Neural cell (in vitro differentiated cells): ENCODE measurements around the gene PRKCD. TPM values are rescaled to one million over a fixed set of nuclear protein-coding genes. Genes with fewer than 3 reads are reported as not detected.

Source experiments
- H2AFZ ChIP-seq: fragments of 200-600, 300-800 bp; sonication (generic), shearing (Covaris generic); 2 replicates; pipeline ENCODE4 v1.6.0; 2014; ENCODE audit warnings: low read depth, mild to moderate bottlenecking, antibody characterized with exemption, low read length, moderate library complexity
- H3F3A ChIP-seq: fragments of 200-600 bp; shearing (Covaris generic); 2 replicates; pipeline ENCODE4 v1.6.1; 2016; ENCODE audit warnings: mild to moderate bottlenecking, moderate library complexity, mixed read lengths, antibody characterized with exemption, low read length; ENCODE audit not compliant: insufficient read depth, poor library complexity, severe bottlenecking
- H3K27ac ChIP-seq: fragments of 200-600, 300-800 bp; sonication (generic), shearing (Covaris generic); 2 replicates; pipeline ENCODE4 v1.5.1; 2014; ENCODE audit warnings: mild to moderate bottlenecking, low read length, moderate library complexity
- H3K27me3 ChIP-seq: fragments of 300-800, 200-600 bp; sonication (generic), shearing (Covaris generic); 2 replicates; pipeline ENCODE4 v1.6.0; 2014; ENCODE audit warnings: mild to moderate bottlenecking, low read depth, low read length, moderate library complexity; ENCODE audit not compliant: insufficient read depth
- H3K36me3 ChIP-seq: fragments of 300-800, 200-600 bp; sonication (generic), shearing (Covaris generic); 2 replicates; pipeline ENCODE4 v1.5.1; 2014; ENCODE audit warnings: mild to moderate bottlenecking, antibody characterized with exemption, low read length, moderate library complexity; ENCODE audit not compliant: insufficient read depth
- H3K4me2 ChIP-seq: fragments of 300-800, 200-600 bp; sonication (generic), shearing (Covaris generic); 2 replicates; pipeline ENCODE4 v1.6.0; 2014; ENCODE audit warnings: mild to moderate bottlenecking, low read length
- H3K4me3 ChIP-seq: fragments of 300-800, 200-600 bp; sonication (generic), shearing (Covaris generic); 2 replicates; pipeline ENCODE4 v1.5.1; 2014; ENCODE audit warnings: mild to moderate bottlenecking, low read length, moderate library complexity
- H3K79me2 ChIP-seq: fragments of 200-600 bp; shearing (Covaris generic); replicated peaks from 2 replicates; pipeline ENCODE4 v1.6.0; 2014; ENCODE audit warnings: mild to moderate bottlenecking, low read length, moderate library complexity; ENCODE audit not compliant: insufficient read depth
- H3K9ac ChIP-seq: fragments of 300-800, 200-600 bp; sonication (generic), shearing (Covaris generic); 2 replicates; pipeline ENCODE4 v1.6.1; 2016; ENCODE audit warnings: mild to moderate bottlenecking, low read length, mixed read lengths
- H3K9me2 ChIP-seq: fragments of 200-600 bp; shearing (Covaris generic); 2 replicates; pipeline ENCODE4 v1.6.1; 2016; ENCODE audit warnings: mild to moderate bottlenecking, low read length, mixed read lengths; ENCODE audit not compliant: insufficient read depth
- H3K9me3 ChIP-seq: fragments of 200-600, 300-800 bp; sonication (generic), shearing (Covaris generic); 2 replicates; pipeline ENCODE4 v1.6.1; 2016; ENCODE audit warnings: mild to moderate bottlenecking, mixed run types, low read length, moderate library complexity, mixed read lengths
- H4K20me1 ChIP-seq: fragments of 200-600 bp; shearing (Covaris generic); 2 replicates; pipeline ENCODE4 v1.6.1; 2016; ENCODE audit warnings: mild to moderate bottlenecking, mixed run types; ENCODE audit not compliant: insufficient read depth
- EP300 ChIP-seq: fragments of 450-650 bp; conservative IDR thresholded peaks from 2 replicates; pipeline ENCODE4 v1.6.1; 2014; ENCODE audit warnings: antibody characterized with exemption, mild to moderate bottlenecking, moderate library complexity; ENCODE audit not compliant: poor library complexity, severe bottlenecking
- EZH2 ChIP-seq: fragments of 200-600, 300-800 bp; shearing (Covaris generic), sonication (generic); IDR thresholded peaks from 2 replicates; pipeline ENCODE4 v1.6.1; 2014; ENCODE audit warnings: antibody characterized with exemption, low read length, borderline replicate concordance, mild to moderate bottlenecking; ENCODE audit not compliant: insufficient read depth, poor library complexity, severe bottlenecking
- MXI1 ChIP-seq: fragments of 450-650 bp; conservative IDR thresholded peaks from 2 replicates; pipeline ENCODE4 v1.6.1; 2014; ENCODE audit warnings: antibody characterized with exemption, mild to moderate bottlenecking; ENCODE audit not compliant: poor library complexity, severe bottlenecking
- POLR2AphosphoS5 ChIP-seq: IDR thresholded peaks from 2 replicates; pipeline ENCODE4 v1.6.1; 2012
- RAD21 ChIP-seq: fragments of 450-650 bp; conservative IDR thresholded peaks from 2 replicates; pipeline ENCODE4 v1.6.1; 2014; ENCODE audit warnings: antibody characterized with exemption, mild to moderate bottlenecking, moderate library complexity
- SMC3 ChIP-seq: fragments of 450-650 bp; conservative IDR thresholded peaks from 2 replicates; pipeline ENCODE4 v1.6.1; 2014; ENCODE audit warnings: antibody characterized with exemption, mild to moderate bottlenecking, moderate library complexity; ENCODE audit not compliant: poor library complexity
- TAF1 ChIP-seq: IDR thresholded peaks from 2 replicates; pipeline ENCODE4 v1.6.1; 2012; ENCODE audit warnings: low read depth
- polyA plus RNA-seq: library from polyadenylated mRNA; depleted of rRNA; stranded (reverse); fragments of >200 nt; gene quantifications from 2 replicates; pipeline ENCODE4 v1.2.3, GENCODE V29; 2014
- TF ChIP-seq, protein P1 (sequence below): IDR thresholded peaks from 2 replicates; pipeline ENCODE4 v1.6.1; 2012; ENCODE audit warnings: borderline replicate concordance
- TF ChIP-seq, protein P2 (sequence below): fragments of 450-650 bp; IDR thresholded peaks from 2 replicates; pipeline ENCODE4 v1.5.1; 2014; ENCODE audit warnings: antibody characterized with exemption, mild to moderate bottlenecking, moderate library complexity; ENCODE audit not compliant: poor library complexity, severe bottlenecking

Gene PRKCD
- polyA plus RNA-seq, 1 donor from 2014 or later = not detected

DNA sequence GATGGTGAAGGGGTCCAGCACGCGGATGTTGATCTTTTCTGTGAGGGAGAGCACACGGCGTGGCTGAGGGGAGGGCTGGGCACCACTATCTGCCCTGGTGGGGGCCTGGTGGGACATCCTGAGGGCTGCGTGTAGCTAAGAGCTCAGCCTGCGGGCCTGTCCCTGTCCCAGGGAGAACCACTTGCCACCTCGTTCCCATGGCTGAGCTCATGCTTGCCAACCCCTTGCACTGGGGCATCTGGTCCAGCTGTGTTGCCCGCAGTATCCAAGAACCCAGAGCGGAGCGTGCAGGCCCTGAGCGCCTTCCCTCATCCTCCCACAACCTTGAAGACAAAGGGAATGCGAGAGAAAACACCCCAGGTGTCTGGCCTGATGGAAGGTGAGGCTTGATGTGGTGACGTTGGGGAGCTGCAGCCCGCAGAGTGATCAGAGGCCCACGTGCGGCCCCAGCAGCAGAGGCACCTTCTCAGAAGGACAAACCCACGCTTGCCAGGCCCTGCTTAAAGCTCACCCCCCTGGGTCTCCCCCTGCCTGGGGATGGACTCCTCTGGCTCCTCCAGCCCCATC lies 65.9 kb downstream of the PRKCD start:
- no peak overlapping the region for H3K4me2 ChIP-seq
- H3K27me3 ChIP-seq = no peaks in the 10 kb centered on the region
- H3K79me2 ChIP-seq = no peaks in the 10 kb centered on the region
- H3K9me3 ChIP-seq = no peaks in the 10 kb centered on the region
- TF ChIP-seq, protein P1, sequence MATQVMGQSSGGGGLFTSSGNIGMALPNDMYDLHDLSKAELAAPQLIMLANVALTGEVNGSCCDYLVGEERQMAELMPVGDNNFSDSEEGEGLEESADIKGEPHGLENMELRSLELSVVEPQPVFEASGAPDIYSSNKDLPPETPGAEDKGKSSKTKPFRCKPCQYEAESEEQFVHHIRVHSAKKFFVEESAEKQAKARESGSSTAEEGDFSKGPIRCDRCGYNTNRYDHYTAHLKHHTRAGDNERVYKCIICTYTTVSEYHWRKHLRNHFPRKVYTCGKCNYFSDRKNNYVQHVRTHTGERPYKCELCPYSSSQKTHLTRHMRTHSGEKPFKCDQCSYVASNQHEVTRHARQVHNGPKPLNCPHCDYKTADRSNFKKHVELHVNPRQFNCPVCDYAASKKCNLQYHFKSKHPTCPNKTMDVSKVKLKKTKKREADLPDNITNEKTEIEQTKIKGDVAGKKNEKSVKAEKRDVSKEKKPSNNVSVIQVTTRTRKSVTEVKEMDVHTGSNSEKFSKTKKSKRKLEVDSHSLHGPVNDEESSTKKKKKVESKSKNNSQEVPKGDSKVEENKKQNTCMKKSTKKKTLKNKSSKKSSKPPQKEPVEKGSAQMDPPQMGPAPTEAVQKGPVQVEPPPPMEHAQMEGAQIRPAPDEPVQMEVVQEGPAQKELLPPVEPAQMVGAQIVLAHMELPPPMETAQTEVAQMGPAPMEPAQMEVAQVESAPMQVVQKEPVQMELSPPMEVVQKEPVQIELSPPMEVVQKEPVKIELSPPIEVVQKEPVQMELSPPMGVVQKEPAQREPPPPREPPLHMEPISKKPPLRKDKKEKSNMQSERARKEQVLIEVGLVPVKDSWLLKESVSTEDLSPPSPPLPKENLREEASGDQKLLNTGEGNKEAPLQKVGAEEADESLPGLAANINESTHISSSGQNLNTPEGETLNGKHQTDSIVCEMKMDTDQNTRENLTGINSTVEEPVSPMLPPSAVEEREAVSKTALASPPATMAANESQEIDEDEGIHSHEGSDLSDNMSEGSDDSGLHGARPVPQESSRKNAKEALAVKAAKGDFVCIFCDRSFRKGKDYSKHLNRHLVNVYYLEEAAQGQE = no peak
- TF ChIP-seq RAD21 (no peak), MXI1 (no peak)
- H2AFZ ChIP-seq = no peak overlapping the region
- no peaks in the 10 kb centered on the region for H3K9me2 ChIP-seq
- no peak overlapping the region for H3K9ac ChIP-seq
- H4K20me1 ChIP-seq = no peaks in the 10 kb centered on the region
- no peaks in the 10 kb centered on the region for H3K36me3 ChIP-seq
- H3F3A ChIP-seq = no peaks in the 10 kb centered on the region
- no peak overlapping the region for H3K4me3 ChIP-seq
- no peak overlapping the region for H3K27ac ChIP-seq

DNA sequence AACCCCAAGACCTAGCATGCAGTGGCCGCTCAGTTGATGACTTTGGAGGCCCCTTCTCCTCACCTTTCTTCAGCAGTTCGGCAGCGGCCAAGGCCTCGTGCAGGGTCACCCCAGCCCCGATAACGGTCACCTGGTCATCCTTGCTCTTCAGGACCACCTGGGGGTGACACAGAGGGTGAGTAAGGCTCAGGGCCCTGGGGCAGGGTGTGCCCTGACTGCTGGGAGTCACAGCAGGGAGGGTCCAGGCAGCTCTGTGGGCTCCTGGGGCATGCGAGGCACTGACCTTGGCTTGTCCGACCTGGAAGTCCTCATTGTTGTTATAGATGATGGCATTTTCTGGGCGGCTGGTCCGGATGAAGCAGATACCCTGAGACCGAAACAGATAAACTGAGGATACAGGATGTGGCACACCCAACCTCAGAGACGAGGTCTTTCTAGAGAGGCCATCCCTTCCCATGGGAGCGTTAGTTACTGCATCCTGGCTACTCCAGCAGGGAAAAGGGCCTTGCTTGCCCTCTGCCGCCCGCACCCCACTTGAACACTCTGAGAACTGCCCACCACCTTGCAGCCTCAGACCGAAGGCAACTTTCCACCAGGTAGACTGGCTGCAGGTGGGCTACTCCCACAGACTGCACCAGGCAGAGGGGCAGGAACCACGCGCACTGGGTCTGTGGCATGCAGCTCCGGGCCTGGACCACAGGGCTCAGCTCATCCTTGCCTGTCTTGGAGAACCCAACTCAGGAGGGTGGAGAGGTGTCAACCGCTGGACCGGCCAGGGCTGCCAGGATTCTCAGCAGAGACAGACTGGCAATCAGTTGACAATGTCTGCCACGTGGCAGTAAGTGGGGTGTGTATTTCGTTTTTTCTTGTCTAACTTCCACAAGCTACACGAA lies 67.2 kb downstream of the PRKCD start:
- H4K20me1 ChIP-seq = no peaks in the 10 kb centered on the region
- H3K9me3 ChIP-seq = no peaks in the 10 kb centered on the region
- H3K9ac ChIP-seq = no peak overlapping the region
- no peaks in the 10 kb centered on the region for H3K27me3 ChIP-seq
- no peaks in the 10 kb centered on the region for H3K36me3 ChIP-seq
- no peaks in the 10 kb centered on the region for H3K9me2 ChIP-seq
- no peak overlapping the region for H3K27ac ChIP-seq
- H2AFZ ChIP-seq = no peak overlapping the region
- H3F3A ChIP-seq = no peaks in the 10 kb centered on the region
- H3K79me2 ChIP-seq = no peaks in the 10 kb centered on the region
- H3K4me3 ChIP-seq = no peak overlapping the region
- H3K4me2 ChIP-seq = no peak overlapping the region
- TF ChIP-seq RAD21 (no peak), TAF1 (no peak), MXI1 (no peak)
- TF ChIP-seq, protein P2, sequence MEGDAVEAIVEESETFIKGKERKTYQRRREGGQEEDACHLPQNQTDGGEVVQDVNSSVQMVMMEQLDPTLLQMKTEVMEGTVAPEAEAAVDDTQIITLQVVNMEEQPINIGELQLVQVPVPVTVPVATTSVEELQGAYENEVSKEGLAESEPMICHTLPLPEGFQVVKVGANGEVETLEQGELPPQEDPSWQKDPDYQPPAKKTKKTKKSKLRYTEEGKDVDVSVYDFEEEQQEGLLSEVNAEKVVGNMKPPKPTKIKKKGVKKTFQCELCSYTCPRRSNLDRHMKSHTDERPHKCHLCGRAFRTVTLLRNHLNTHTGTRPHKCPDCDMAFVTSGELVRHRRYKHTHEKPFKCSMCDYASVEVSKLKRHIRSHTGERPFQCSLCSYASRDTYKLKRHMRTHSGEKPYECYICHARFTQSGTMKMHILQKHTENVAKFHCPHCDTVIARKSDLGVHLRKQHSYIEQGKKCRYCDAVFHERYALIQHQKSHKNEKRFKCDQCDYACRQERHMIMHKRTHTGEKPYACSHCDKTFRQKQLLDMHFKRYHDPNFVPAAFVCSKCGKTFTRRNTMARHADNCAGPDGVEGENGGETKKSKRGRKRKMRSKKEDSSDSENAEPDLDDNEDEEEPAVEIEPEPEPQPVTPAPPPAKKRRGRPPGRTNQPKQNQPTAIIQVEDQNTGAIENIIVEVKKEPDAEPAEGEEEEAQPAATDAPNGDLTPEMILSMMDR = no peak

DNA sequence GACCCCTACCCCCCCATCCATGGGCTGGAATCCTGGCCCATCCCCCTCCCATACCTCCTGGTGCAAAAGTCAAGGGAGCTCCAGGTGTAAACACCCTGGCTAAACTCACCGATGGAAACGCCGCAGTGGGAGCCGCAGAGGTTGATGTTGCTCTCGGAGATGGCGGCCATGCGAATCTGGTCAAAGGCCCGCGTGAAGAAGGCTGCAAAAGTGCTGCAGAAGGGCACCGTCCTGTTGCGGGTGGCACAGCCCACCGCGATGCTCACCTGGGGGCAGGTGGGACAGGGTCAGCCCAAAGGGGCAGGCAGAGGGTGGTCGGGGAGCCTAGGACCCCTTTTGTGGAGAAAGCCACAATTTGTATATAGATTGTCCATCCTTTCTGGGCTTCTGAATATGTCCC lies 68.2 kb downstream of the PRKCD start:
- H3K27me3 ChIP-seq = no peaks in the 10 kb centered on the region
- H4K20me1 ChIP-seq = no peaks in the 10 kb centered on the region
- H3K9me3 ChIP-seq = no peaks in the 10 kb centered on the region
- H3K9me2 ChIP-seq = no peaks in the 10 kb centered on the region
- no peaks in the 10 kb centered on the region for H3F3A ChIP-seq
- H3K36me3 ChIP-seq = no peaks in the 10 kb centered on the region
- no peaks in the 10 kb centered on the region for H3K79me2 ChIP-seq
- no peak overlapping the region for H3K27ac ChIP-seq
- TF ChIP-seq SMC3 (no peak), TAF1 (no peak), EZH2 (no peak), RAD21 (no peak), POLR2AphosphoS5 (no peak), EP300 (no peak), MXI1 (no peak)
- TF ChIP-seq, protein P1 = no peak
- H3K4me2 ChIP-seq = no peak overlapping the region
- no peak overlapping the region for H2AFZ ChIP-seq
- H3K9ac ChIP-seq = no peak overlapping the region
- H3K4me3 ChIP-seq = no peak overlapping the region
